Subcutaneous abdominal adipose tissue (tissue), 5 donors: ENCODE data around the gene SFMBT1.

Source experiments
- H3K27ac ChIP-seq: one replicate; pipeline ENCODE4 v1.7.0; 2013; ENCODE audit warnings: low read depth, mild to moderate bottlenecking, inconsistent platforms, low read length, moderate library complexity
- H3K27me3 ChIP-seq, 5 donors: one replicate each; pipeline ENCODE4 v1.7.0; 2013; ENCODE audit warnings: low read length in 5 of 5, inconsistent platforms in 1 of 5; ENCODE audit not compliant: control insufficient read depth in 5 of 5, insufficient read depth in 4 of 5
- H3K36me3 ChIP-seq, 5 donors: one replicate each; pipeline ENCODE4 v1.7.0; 2013; ENCODE audit warnings: low read length in 5 of 5; ENCODE audit not compliant: control insufficient read depth in 5 of 5, insufficient read depth in 5 of 5
- H3K4me1 ChIP-seq, 5 donors: one replicate each; pipeline ENCODE4 v1.7.0; 2013; ENCODE audit warnings: low read length in 5 of 5, mild to moderate bottlenecking in 3 of 5, moderate library complexity in 1 of 5; ENCODE audit not compliant: control insufficient read depth in 5 of 5, insufficient read depth in 5 of 5
- H3K4me3 ChIP-seq, 5 donors: one replicate each; pipeline ENCODE4 v1.7.0; 2013; ENCODE audit warnings: low read length in 5 of 5, low read depth in 1 of 5
- H3K9ac ChIP-seq, 5 donors: one replicate each; pipeline ENCODE4 v1.7.0; 2013; ENCODE audit warnings: low read length in 5 of 5, mild to moderate bottlenecking in 4 of 5, moderate library complexity in 3 of 5
- H3K9me3 ChIP-seq, 5 donors: one replicate each; pipeline ENCODE4 v1.7.0; 2013; ENCODE audit warnings: low read length in 5 of 5; ENCODE audit not compliant: control insufficient read depth in 5 of 5
- donor health status: healthy.
- donor health status: healthy.
- donor health status: healthy.
- donor health status: healthy.
- donor health status: healthy.

The SFMBT1 gene

DNA sequence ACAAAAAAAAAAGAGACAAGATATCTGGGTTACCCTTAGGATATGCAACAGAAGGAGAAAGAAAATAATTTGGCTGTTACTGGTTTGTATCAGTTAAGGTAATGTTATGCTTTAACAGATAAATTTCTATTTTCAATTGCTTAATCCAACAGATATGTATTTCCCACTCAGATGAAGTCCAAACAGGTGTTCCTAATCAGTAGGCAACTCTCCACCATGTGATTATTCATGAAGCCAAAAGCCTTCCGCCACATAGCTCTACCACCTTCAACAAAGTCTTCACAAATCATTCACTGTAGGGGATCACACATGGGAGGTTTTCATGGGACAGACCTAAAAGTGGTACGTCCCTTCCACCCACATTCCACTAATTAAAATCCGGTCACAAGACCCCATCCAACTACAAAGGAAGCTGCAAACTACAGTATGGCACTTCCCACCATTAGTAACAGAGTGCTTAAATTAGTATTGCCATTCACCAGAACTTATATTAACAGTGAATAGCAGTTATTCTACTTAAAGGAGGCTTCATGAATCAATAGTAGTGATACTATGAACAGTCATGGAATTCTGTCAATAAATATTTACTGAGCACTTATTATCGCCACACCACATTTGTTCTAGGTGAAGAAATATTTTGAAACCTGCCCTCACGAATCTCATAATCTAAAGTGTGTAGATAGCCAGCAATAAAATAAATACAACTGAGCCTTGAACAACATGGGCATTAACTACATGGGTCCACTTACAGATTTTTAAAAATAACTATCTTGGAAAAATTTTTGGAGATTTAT, 66.5 kb downstream of the SFMBT1 start:
- Histone ChIP-seq H3K9ac (no peak overlapping the region), H3K4me1 (peaks cover 0 to 15% (median 11%) of the 10 kb centered on the region in 5 donors), H3K27me3 (no peaks in the 10 kb centered on the region), H3K27ac (no peak overlapping the region), H3K9me3 (no peaks in the 10 kb centered on the region), H3K36me3 (no peaks in the 10 kb centered on the region), H3K4me3 (no peak overlapping the region)

DNA sequence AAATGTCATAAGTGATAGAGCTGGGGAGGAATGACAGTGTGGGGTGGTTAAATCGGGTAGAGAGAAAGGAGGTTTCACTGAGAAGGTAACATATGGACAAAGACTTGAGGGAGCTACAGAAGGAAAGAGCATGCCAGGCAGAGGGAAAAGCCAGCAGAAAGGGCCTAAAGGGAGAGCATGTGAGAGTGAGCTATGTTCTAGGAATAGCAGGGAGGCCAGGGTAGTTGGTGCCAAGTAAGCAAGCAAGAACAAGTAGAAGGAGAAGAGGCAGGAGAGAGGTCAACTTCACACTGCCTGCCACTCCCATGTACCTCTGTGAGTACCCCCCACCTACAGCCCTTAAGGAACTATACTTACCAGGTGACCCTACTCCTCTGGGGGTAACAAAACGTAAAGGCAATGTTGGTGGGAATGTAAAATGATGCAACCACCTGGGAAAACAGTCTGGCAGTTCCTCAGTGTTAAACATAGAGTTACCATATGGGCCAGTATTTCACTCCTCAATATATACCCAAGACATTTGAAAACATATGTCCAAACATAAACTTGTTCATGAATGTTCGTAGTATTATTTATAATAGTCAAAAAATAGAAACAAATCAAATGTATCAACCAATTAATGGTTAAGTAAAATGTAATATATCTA, 67.6 kb downstream of the SFMBT1 start:
- H3K9ac ChIP-seq: no peak overlapping the region
- peaks cover 0 to 6% (median 3%) of the 10 kb centered on the region in 5 donors for H3K4me1 ChIP-seq
- H3K27me3 ChIP-seq: no peaks in the 10 kb centered on the region
- no peak overlapping the region for H3K27ac ChIP-seq
- H3K4me3 ChIP-seq: no peak overlapping the region
- H3K36me3 ChIP-seq: no peaks in the 10 kb centered on the region
- H3K9me3 ChIP-seq: no peaks in the 10 kb centered on the region

DNA sequence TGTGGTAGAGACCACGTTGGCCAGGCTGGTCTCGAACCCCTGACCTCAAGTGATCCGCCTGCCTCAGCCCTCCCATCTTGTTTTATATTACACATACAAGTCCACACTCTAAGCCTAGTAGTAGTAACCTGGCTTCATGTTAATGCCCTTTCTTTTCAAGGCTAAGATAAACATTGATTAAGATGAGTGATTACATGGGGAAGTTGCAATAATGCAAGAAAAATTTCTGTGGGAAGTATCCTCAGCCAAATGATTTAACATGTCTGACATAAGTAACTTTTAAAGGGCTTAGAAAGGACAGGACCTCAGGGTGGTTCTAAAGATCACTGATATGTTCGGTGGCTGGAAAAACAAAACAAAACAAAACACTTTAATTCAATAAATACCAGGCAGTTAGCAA, 72.1 kb downstream of the SFMBT1 start:
- Histone ChIP-seq H3K4me3 (no peak overlapping the region), H3K4me1 (peaks cover 0 to 4% (median 0%) of the 10 kb centered on the region in 5 donors), H3K27me3 (no peaks in the 10 kb centered on the region), H3K9ac (no peak overlapping the region), H3K9me3 (no peaks in the 10 kb centered on the region), H3K36me3 (peaks cover 0 to 7% (median 0%) of the 10 kb centered on the region in 5 donors), H3K27ac (no peak overlapping the region)

DNA sequence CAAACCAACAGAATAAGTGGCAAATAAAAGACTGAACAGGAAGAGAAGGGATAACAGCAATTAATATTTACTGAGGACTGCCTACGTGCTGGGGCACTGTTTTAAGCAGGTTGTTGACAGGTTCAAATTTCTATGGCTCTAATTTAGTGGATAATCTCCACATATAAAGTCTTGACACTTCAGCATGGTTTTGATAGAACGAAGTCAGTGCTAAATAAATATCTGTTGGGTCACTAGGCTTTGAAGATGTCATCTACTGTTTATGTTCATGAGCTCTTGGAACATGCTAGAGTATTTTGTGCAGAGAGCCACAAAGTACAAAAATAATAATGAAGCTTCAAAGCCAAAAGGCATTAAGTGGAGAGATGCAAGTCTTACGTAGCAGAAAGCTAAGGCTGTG, 74.0 kb downstream of the SFMBT1 start:
- Histone ChIP-seq H3K9ac (no peak overlapping the region), H3K27me3 (no peaks in the 10 kb centered on the region)

DNA sequence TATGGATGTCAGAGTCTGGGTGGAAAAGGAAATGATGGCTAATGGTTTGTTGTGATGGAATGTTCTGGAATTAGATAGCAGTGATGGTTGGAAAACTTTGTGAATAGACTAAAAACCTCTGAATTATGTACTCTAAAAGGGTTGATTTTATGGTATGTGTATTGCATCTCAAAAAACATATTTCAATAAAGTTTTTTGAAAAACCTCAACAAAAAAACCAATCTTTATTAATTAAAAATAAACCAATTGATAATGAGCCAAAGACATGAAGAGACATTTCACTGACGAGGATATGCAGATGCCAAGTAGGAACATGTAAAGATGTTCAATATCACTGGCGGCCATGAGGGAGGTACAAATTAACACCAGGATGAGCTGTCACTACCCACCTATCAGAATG, 78.5 kb downstream of the SFMBT1 start:
- no peaks in the 10 kb centered on the region for H3K4me1 ChIP-seq
- no peaks in the 10 kb centered on the region for H3K27me3 ChIP-seq

More for the DNA sequence above, 74.0 kb downstream of the SFMBT1 start:
- Histone ChIP-seq H3K27ac (no peak overlapping the region), H3K9me3 (no peaks in the 10 kb centered on the region), H3K36me3 (peaks cover 0 to 7% (median 0%) of the 10 kb centered on the region in 5 donors), H3K4me3 (no peak overlapping the region), H3K4me1 (no peaks in the 10 kb centered on the region)

DNA sequence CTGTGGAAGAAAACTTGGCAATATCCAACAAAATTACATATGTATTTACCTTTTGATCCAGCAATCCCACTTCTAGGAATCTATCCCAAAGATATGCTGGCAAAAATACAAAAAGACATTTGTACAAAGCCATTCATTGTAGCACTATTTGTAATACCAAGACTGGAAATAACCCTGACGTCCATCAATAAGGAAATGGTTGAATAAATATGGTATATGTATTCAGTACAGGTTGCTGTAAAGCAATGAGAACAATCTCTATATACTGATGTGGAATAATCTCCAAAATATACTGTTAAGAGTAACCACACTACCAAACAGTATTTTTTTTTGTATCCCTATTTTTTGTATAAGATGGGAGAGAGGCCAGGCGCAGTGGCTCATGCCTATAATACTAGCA, 83.7 kb downstream of the SFMBT1 start:
- Histone ChIP-seq H3K27me3 (no peaks in the 10 kb centered on the region), H3K9ac (no peak overlapping the region), H3K4me3 (no peak overlapping the region), H3K36me3 (no peaks in the 10 kb centered on the region), H3K4me1 (no peaks in the 10 kb centered on the region), H3K9me3 (peaks cover 0 to 3% (median 0%) of the 10 kb centered on the region in 5 donors), H3K27ac (no peak overlapping the region)

More for the DNA sequence above, 78.5 kb downstream of the SFMBT1 start:
- no peak overlapping the region for H3K4me3 ChIP-seq
- H3K27ac ChIP-seq: no peak overlapping the region
- H3K9me3 ChIP-seq: no peaks in the 10 kb centered on the region
- peaks cover 0 to 7% (median 0%) of the 10 kb centered on the region in 5 donors for H3K36me3 ChIP-seq
- H3K9ac ChIP-seq: no peak overlapping the region

DNA sequence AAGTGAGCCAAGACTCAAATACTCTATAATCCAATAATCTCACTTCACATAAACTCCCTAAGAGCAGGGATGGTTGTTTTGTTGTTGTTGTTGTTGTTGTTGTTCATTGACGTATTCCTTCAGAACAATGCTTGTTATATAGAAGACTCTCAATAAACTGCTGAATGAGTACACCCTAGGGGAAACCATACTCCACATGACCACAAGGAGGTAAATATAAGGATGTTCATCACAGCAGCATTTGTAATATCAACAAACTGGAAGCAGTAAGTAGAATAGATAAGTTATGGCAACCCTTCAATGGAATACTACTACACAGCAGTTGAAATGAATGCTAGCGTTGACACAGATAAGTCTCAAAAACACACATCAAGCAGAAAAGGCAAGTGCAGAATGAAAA, 86.1 kb downstream of the SFMBT1 start:
- Histone ChIP-seq H3K27me3 (no peaks in the 10 kb centered on the region), H3K4me1 (no peaks in the 10 kb centered on the region), H3K9me3 (peaks cover 0 to 3% (median 0%) of the 10 kb centered on the region in 5 donors), H3K36me3 (no peaks in the 10 kb centered on the region), H3K27ac (no peak overlapping the region), H3K9ac (no peak overlapping the region), H3K4me3 (no peak overlapping the region)

DNA sequence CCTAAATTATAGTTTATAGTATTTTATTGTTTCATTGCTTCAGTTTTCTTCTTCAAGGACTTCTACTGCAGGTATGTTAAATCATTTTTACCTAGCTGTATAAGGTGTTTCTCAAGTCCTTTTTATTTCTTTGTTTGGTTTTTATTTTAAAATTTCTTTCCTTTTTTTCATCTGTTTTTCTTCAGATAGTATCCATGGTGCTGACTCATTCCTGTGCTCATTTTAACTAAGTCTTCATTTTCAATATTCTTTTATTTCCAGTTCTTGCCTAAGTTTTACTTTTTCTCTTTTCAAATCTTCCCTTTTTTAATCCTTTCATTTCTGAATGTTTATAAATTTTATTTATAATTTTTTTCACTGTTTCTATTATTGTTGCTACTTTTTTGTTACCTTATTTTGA, 106.3 kb downstream of the SFMBT1 start:
- Histone ChIP-seq H3K9ac (no peak overlapping the region), H3K4me3 (no peak overlapping the region), H3K9me3 (no peaks in the 10 kb centered on the region)

DNA sequence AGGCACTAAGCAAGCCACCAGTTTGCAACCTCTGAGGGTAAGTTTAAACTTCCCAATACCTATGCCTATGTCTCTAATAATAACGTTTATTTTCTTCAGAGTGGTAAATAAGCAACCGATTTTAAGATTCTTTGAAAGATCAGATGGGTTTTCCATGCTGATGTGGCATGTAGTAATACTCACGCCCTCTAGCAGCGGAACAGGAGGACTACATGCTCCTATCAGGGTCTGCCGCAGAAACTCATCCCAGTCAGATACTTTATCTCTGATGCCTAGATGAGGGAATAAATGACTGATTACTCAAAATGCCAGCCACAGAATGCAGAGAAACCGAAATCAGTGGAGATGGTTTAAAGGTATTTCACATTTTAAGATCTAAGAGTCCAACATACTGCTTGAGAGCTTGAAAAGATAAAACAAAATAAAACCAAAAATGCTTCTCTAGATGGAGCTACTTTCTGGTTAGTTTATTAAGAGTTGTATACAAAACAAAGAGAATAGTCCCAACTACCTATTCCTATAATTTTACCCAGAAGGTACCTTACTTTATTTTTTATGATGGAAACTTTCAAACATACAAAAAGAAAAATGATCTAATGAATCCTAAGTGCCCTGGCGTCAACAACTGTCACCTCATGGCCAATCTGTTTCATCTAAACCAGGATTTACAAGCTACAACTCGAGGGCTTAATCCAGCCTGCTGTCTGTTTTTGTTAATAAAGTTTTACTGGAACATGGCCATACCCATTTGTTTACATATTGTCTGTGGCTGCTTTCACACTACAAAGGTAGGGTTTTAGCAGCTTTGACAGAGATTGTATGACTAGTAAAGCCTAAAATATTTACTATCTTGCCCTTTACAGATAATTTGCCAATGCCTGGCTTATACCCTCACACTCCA, 111.0 kb downstream of the SFMBT1 start:
- Histone ChIP-seq H3K4me1 (no peaks in the 10 kb centered on the region), H3K36me3 (peaks cover 0 to 7% (median 3%) of the 10 kb centered on the region in 5 donors), H3K27me3 (no peaks in the 10 kb centered on the region), H3K9ac (no peak overlapping the region), H3K9me3 (no peaks in the 10 kb centered on the region), H3K4me3 (no peak overlapping the region), H3K27ac (no peak overlapping the region)

More for the DNA sequence above, 106.3 kb downstream of the SFMBT1 start:
- H3K4me1 ChIP-seq: no peaks in the 10 kb centered on the region
- no peak overlapping the region for H3K27ac ChIP-seq
- H3K36me3 ChIP-seq: peaks cover 0 to 3% (median 0%) of the 10 kb centered on the region in 5 donors
- H3K27me3 ChIP-seq: no peaks in the 10 kb centered on the region
